Smooth muscle cell (in vitro differentiated cells): ENCODE results near the gene CELF2. TPM values are rescaled to one million over a fixed set of nuclear protein-coding genes. Genes with fewer than 3 reads are reported as not detected.

Experiments
- DNase-seq: peaks from one replicate; lab custom pipeline; 2025; ENCODE audit not compliant: unreplicated experiment; lab: John Stamatoyannopoulos, UW
- H2AFZ ChIP-seq: fragments of 200-600 bp; sonication (generic); 2 replicates; pipeline ENCODE4 v1.6.0; 2016; ENCODE audit warnings: antibody characterized with exemption, low read depth, mild to moderate bottlenecking
- H3F3A ChIP-seq: fragments of 200-600 bp; sonication (generic); 2 replicates; pipeline ENCODE4 v1.6.0; 2017; ENCODE audit warnings: antibody characterized with exemption, low read depth
- H3K27ac ChIP-seq: fragments of 200-600 bp; sonication (generic); 2 replicates; pipeline ENCODE4 v1.5.1; 2016; ENCODE audit warnings: low read depth, mild to moderate bottlenecking
- H3K27me3 ChIP-seq: fragments of 200-600 bp; sonication (generic); 2 replicates; pipeline ENCODE4 v1.6.1; 2016; ENCODE audit warnings: low read depth, mild to moderate bottlenecking
- H3K36me3 ChIP-seq: fragments of 200-600 bp; sonication (generic); 2 replicates; pipeline ENCODE4 v1.5.1; 2016; ENCODE audit warnings: low read depth
- H3K4me1 ChIP-seq: fragments of 200-600 bp; sonication (generic); 2 replicates; pipeline ENCODE4 v1.5.1; 2016; ENCODE audit warnings: low read depth
- H3K4me2 ChIP-seq: fragments of 200-600 bp; sonication (generic); 2 replicates; pipeline ENCODE4 v1.6.0; 2016; ENCODE audit warnings: mild to moderate bottlenecking
- H3K4me3 ChIP-seq: fragments of 200-600 bp; sonication (generic); 2 replicates; pipeline ENCODE4 v1.5.1; 2016; ENCODE audit warnings: mild to moderate bottlenecking
- H3K79me2 ChIP-seq: fragments of 200-600 bp; sonication (generic); 2 replicates; pipeline ENCODE4 v1.6.0; 2016; ENCODE audit warnings: low read depth, mild to moderate bottlenecking
- H3K9ac ChIP-seq: fragments of 200-600 bp; sonication (generic); 2 replicates; pipeline ENCODE4 v1.6.0; 2016; ENCODE audit warnings: low read depth
- H3K9me3 ChIP-seq: fragments of 200-600 bp; sonication (generic); replicated peaks from 2 replicates; pipeline ENCODE4 v1.5.1; 2016; ENCODE audit warnings: low read depth
- H4K20me1 ChIP-seq: fragments of 200-600 bp; sonication (generic); 2 replicates; pipeline ENCODE4 v1.6.0; 2016; ENCODE audit warnings: low read depth
- CTCF ChIP-seq: fragments of 200-600 bp; sonication (generic); IDR thresholded peaks from 2 replicates; pipeline ENCODE4 v1.5.1; 2017; ENCODE audit warnings: borderline replicate concordance, mild to moderate bottlenecking, antibody characterized with exemption; ENCODE audit not compliant: insufficient read depth, poor library complexity, severe bottlenecking
- WGBS: methylation state at CpG from one replicate; pipeline ENCODE4 v1.1.7; 2016; ENCODE audit warnings: low lambda C conversion rate; 5-methylcytosine and 5-hydroxymethylcytosine counted together
- polyA plus RNA-seq: library from polyadenylated mRNA; unstranded; fragments of >200 nt; fragmentation: Nextera tagmentation; extraction: Ambion mirVana; gene quantifications from 2 replicates; pipeline ENCODE4 v1.2.1, GENCODE V29; 2016
- total RNA-seq: library from RNA; depleted of rRNA; stranded (reverse); fragments of >200 nt; gene quantifications from 2 replicates; pipeline ENCODE4 v1.2.3, GENCODE V29; 2014

The CELF2 gene
- total and polyA plus RNA-seq, 2 experiments from 2014 or later: 3.0 to 4.7 TPM

GRCh38 chr10:11012421-11013295 is 5.0 kb upstream of the CELF2 start:
- H3K4me1 ChIP-seq: peaks cover 18% of the 10 kb centered on the region
- H3K9ac ChIP-seq: no peak overlapping the region
- DNase-seq: no peak
- no peaks in the 10 kb centered on the region for H3K36me3 ChIP-seq
- no peak overlapping the region for H3K27ac ChIP-seq
- WGBS: 77% methylated on average over 15 of the region's 15 CpGs
- no peak overlapping the region for H3K4me2 ChIP-seq
- H3K79me2 ChIP-seq: no peaks in the 10 kb centered on the region
- no peak for TF ChIP-seq CTCF
- H3K4me3 ChIP-seq: no peak overlapping the region
- no peaks in the 10 kb centered on the region for H3F3A ChIP-seq
- H2AFZ ChIP-seq: no peak overlapping the region
- H4K20me1 ChIP-seq: no peaks in the 10 kb centered on the region
- H3K9me3 ChIP-seq: no peaks in the 10 kb centered on the region
- H3K27me3 ChIP-seq: peaks cover 36% of the 10 kb centered on the region

DNA sequence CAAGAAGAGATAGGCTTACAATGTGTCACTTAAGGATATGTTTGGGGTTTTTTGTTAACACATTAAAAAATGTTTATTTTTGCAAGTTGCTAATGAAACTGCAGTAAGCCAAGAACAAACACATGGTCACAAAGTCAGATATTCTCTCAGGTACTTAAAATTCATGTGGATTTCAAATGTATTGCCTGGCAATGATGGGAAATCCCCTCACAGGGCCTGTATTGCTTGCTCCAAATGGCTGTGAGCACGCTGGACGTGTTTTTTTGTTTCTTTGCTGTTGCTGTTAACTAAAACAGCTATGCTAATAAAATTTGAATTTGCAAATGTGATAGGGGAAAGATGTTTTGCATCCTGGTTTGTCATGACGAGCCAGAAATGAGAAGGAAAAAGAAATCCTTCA is 3.8 kb upstream of the CELF2 start:
- no peak overlapping the region for H3K9ac ChIP-seq

DNA sequence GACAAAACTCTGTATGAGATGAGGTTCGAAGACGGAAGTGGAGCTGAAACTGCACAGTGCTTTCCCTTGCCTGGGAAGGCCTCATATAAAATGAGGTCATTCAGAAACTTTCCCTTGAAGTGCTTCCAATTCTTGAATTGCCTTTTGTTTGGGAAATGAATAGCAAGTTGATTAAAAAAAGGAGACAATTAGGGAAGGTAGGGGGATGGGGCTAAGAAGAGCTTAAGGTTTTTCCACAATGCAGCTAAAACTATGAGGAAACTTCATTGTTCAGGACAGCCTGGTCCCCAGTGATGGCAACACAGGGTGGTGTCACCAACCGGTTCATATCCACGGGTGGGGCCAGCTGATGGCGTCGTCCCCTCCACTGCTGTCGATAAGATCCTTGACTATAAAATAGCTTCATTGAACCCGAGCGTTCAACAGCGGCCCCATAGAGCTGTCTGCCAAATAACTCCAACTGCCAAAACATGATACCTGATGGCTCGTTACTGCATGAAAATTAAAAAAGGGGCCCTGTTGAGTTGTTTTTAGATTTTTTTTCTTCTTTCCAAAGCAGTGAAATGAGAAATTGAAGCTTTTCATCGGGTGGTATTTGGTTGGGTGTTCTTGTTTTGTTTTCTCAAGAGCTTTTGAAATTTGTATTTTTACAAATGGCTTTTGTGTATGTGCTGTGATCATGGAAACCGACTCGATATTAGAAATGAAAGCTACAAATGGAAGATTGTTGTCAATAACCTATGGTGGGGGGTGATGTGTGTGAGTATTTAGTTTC is 2.8 kb upstream of the CELF2 start:
- Histone ChIP-seq H3K27me3 (peaks cover 46% of the 10 kb centered on the region), H3K79me2 (no peaks in the 10 kb centered on the region), H3K9me3 (no peaks in the 10 kb centered on the region), H3K4me2 (no peak overlapping the region), H3K4me1 (peaks cover 22% of the 10 kb centered on the region), H3F3A (no peaks in the 10 kb centered on the region), H3K27ac (no peak overlapping the region), H4K20me1 (no peaks in the 10 kb centered on the region), H2AFZ (no peak overlapping the region), H3K4me3 (no peak overlapping the region), H3K9ac (no peak overlapping the region), H3K36me3 (no peaks in the 10 kb centered on the region)
- TF ChIP-seq CTCF: no peak
- DNase-seq: no peak
- whole genome bisulfite sequencing: 92% methylated on average over 14 of the region's 14 CpGs

More for the DNA sequence above, 3.8 kb upstream of the CELF2 start:
- 88% methylated on average over 3 of the region's 3 CpGs for WGBS
- no peak overlapping the region for H3K4me2 ChIP-seq
- H3F3A ChIP-seq: no peaks in the 10 kb centered on the region
- H3K36me3 ChIP-seq: no peaks in the 10 kb centered on the region
- H3K4me3 ChIP-seq: no peak overlapping the region
- H3K27me3 ChIP-seq: peaks cover 36% of the 10 kb centered on the region
- H2AFZ ChIP-seq: no peak overlapping the region
- H4K20me1 ChIP-seq: no peaks in the 10 kb centered on the region
- H3K79me2 ChIP-seq: no peaks in the 10 kb centered on the region
- peaks cover 19% of the 10 kb centered on the region for H3K4me1 ChIP-seq
- TF ChIP-seq CTCF: no peak
- H3K9me3 ChIP-seq: no peaks in the 10 kb centered on the region
- DNase-seq: no peak
- H3K27ac ChIP-seq: no peak overlapping the region
